Caco-2 (cell line): ENCODE data around the gene CHST12. TPM values are rescaled to one million over a fixed set of nuclear protein-coding genes. Genes with fewer than 3 reads are reported as not detected.

Source experiments
- BruUV-seq: library from RNA; stranded (reverse); fragments of 400-500 nt; replicated peaks from 2 replicates; lab custom pipeline; 2021; lab: Mats Ljungman, UMichigan
- CTCF ChIA-PET: fragments of 300-600 bp; sonication (Branson Sonifier 250); formaldehyde crosslinking; loops from one replicate; lab custom pipeline; 2022; ENCODE audit warnings: antibody characterized with exemption; lab: Charles Lee
- POLR2A ChIA-PET: fragments of 300-600 bp; sonication (Branson Sonifier 250); formaldehyde crosslinking; loops from one replicate; lab custom pipeline; 2022; ENCODE audit warnings: antibody characterized with exemption; lab: Charles Lee
- DNase-seq, 2 experiments: peaks; one replicate each; pipeline versions ENCODE4 v3.0.0 to v3.0.0-alpha.2; 2020 to 2022
- H3K27me3 ChIP-seq: replicated peaks from 2 replicates; pipeline ENCODE4 v1.6.0; 2011; ENCODE audit warnings: low read length; ENCODE audit not compliant: control insufficient read depth, insufficient read depth
- H3K36me3 ChIP-seq: 2 replicates; pipeline ENCODE4 v1.5.1; 2011; ENCODE audit warnings: low read length; ENCODE audit not compliant: control insufficient read depth, insufficient read depth
- H3K4me1 ChIP-seq: fragments of 250-450 bp; sonication (Bioruptor Pico); 2 replicates; pipeline ENCODE4 v1.5.1; 2020; ENCODE audit warnings: mild to moderate bottlenecking
- H3K4me3 ChIP-seq: 2 replicates; pipeline ENCODE4 v1.5.1; 2011; ENCODE audit warnings: low read depth, mild to moderate bottlenecking, control low read depth, low read length
- H3K9me3 ChIP-seq: fragments of 250-450 bp; sonication (Bioruptor Pico); 2 replicates; pipeline ENCODE4 v1.5.1; 2020; ENCODE audit warnings: mild to moderate bottlenecking, moderate library complexity
- H3K27ac Mint-ChIP-seq: one replicate; pipeline ENCODE4 v1.8.0; 2022; ENCODE audit warnings: mixed read lengths; ENCODE audit not compliant: unreplicated experiment
- H3K27me3 Mint-ChIP-seq: one replicate; pipeline ENCODE4 v1.8.0; 2022; ENCODE audit warnings: mixed read lengths; ENCODE audit not compliant: insufficient read depth, unreplicated experiment
- H3K36me3 Mint-ChIP-seq: one replicate; pipeline ENCODE4 v1.8.0; 2022; ENCODE audit warnings: mild to moderate bottlenecking, mixed read lengths; ENCODE audit not compliant: insufficient read depth, unreplicated experiment
- H3K4me1 Mint-ChIP-seq: one replicate; pipeline ENCODE4 v1.8.0; 2022; ENCODE audit warnings: low read depth, mixed read lengths; ENCODE audit not compliant: unreplicated experiment
- H3K4me3 Mint-ChIP-seq: one replicate; pipeline ENCODE4 v1.8.0; 2022; ENCODE audit warnings: mild to moderate bottlenecking, moderate library complexity, mixed read lengths; ENCODE audit not compliant: unreplicated experiment
- H3K9me3 Mint-ChIP-seq: one replicate; pipeline ENCODE4 v1.8.0; 2022; ENCODE audit warnings: mixed read lengths; ENCODE audit not compliant: unreplicated experiment
- CTCF ChIP-seq, 2 experiments: fragments of 200-600 bp in 1 of 2; IDR thresholded peaks; 1 replicate in 1 of 2; 2 replicates in 1 of 2; pipeline versions ENCODE4 v1.5.1 to v1.8.0; 2011 to 2022; ENCODE audit warnings: antibody characterized with exemption in 1 of 2, control low read depth in 1 of 2, inconsistent platforms in 1 of 2, low read depth in 1 of 2, low read length in 1 of 2, mild to moderate bottlenecking in 1 of 2, moderate library complexity in 1 of 2; ENCODE audit not compliant: insufficient read depth in 1 of 2, severe bottlenecking in 1 of 2, unreplicated experiment in 1 of 2
- intact Hi-C: fragments of 100-400 bp; cut with micrococcal nuclease; formaldehyde crosslinking; loops from one replicate; pipeline ENCODE4 v1.10.0; 2022; ENCODE audit not compliant: unreplicated experiment
- total RNA-seq: library from RNA; stranded (reverse); gene quantifications from 2 replicates; pipeline ENCODE4 v1.2.3, GENCODE V29; 2022

The CHST12 gene
- total RNA-seq, 1 experiment from 2014 or later, result 28.0 TPM

GRCh38 chr7:2474813-2475677 is 71.6 kb downstream of the CHST12 start:
- Mint-ChIP-seq H3K9me3 (no peaks in the 10 kb centered on the region), H3K27ac (no peak overlapping the region), H3K36me3 (no peaks in the 10 kb centered on the region), H3K4me3 (no peak overlapping the region), H3K4me1 (no peaks in the 10 kb centered on the region), H3K27me3 (no peaks in the 10 kb centered on the region)
- no peak for TF ChIP-seq CTCF (IDR thresholded peaks at IDR 0.05; ENCODE audit: insufficient read depth in 1 of 2, low read depth in 1 of 2, low read length in 1 of 2, severe bottlenecking in 1 of 2, unreplicated experiment in 1 of 2)
- BruUV-seq, result no TSS peak
- no peak overlapping the region for H3K4me3 ChIP-seq
- DNase-seq, result no peak
- ChIA-PET POLR2A (no interaction called here), CTCF (interaction anchor here (0.5 kb wide), 1 partner anchor 41 kb away, joined by 3 read pairs; no protein-coding TSS in a partner anchor)
- intact Hi-C loops, result loop anchor here (5.0 kb wide), 1 partner anchor 82 kb away; the partner anchor contains the start of genes BRAT1 and IQCE
- no peaks in the 10 kb centered on the region for H3K36me3 ChIP-seq
- no peaks in the 10 kb centered on the region; the same call in 1 of the 2 replicates for H3K4me1 ChIP-seq
- no peaks in the 10 kb centered on the region for H3K9me3 ChIP-seq
- H3K27me3 ChIP-seq, result no peaks in the 10 kb centered on the region

DNA sequence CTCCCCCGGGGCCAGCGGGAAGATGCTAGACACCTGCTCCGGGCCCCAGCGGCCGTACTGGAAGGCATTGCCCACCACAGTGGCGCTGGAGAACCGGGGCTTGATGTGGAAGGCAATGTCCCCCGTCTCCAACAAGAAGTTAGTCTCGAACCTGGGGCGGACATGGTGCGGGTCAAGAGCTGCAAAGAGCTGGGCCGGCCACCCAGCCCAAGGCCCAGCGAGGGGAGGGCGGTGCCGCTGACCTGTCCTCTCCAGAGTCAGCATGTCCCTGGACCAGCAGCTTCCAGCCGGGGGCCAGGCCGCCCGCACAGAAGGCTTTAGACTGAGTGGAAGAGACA is 72.2 kb downstream of the CHST12 start:
- Mint-ChIP-seq H3K27me3 (no peaks in the 10 kb centered on the region), H3K36me3 (peaks cover 5% of the 10 kb centered on the region), H3K4me3 (no peak overlapping the region), H3K4me1 (no peaks in the 10 kb centered on the region), H3K27ac (no peak overlapping the region), H3K9me3 (no peaks in the 10 kb centered on the region)
- H3K27me3 ChIP-seq, result no peaks in the 10 kb centered on the region
- H3K4me1 ChIP-seq, result no peaks in the 10 kb centered on the region; the same call in 1 of the 2 replicates
- TF ChIP-seq CTCF (IDR thresholded peaks at IDR 0.05; ENCODE audit: insufficient read depth in 1 of 2, low read depth in 1 of 2, low read length in 1 of 2, severe bottlenecking in 1 of 2, unreplicated experiment in 1 of 2), result no peak
- intact Hi-C loops, result loop anchor here (5.0 kb wide), 1 partner anchor 82 kb away; the partner anchor contains the start of genes BRAT1 and IQCE
- H3K36me3 ChIP-seq, result no peaks in the 10 kb centered on the region
- ChIA-PET POLR2A (no interaction called here), CTCF (no interaction called here)
- no peak overlapping the region for H3K4me3 ChIP-seq
- no peaks in the 10 kb centered on the region for H3K9me3 ChIP-seq
- BruUV-seq, result no TSS peak
- no peak for DNase-seq

GRCh38 chr7:2476298-2476697 is 72.9 kb downstream of the CHST12 start, which contains the start of gene GRIFIN:
GRIFIN (minus strand) TSS chr7:2476398; CDS start chr7:2476383, 15 bp downstream.
- Mint-ChIP-seq H3K27me3 (no peaks in the 10 kb centered on the region), H3K9me3 (no peaks in the 10 kb centered on the region), H3K27ac (no peak within 1 kb of the TSS), H3K36me3 (peaks cover 6% of the 10 kb centered on the region), H3K4me1 (no peaks in the 10 kb centered on the region), H3K4me3 (no peak within 1 kb of the TSS)
- no peaks in the 10 kb centered on the region for H3K9me3 ChIP-seq
- DNase-seq, result no peak
- H3K4me1 ChIP-seq, result no peaks in the 10 kb centered on the region; the same call in 1 of the 2 replicates
- no peak within 1 kb of the TSS for H3K4me3 ChIP-seq
- H3K27me3 ChIP-seq, result no peaks in the 10 kb centered on the region
- no TSS peak for BruUV-seq
- CTCF ChIA-PET, result no interaction called here
- POLR2A ChIA-PET, result no interaction called here
- no peaks in the 10 kb centered on the region for H3K36me3 ChIP-seq
- no peak for TF ChIP-seq CTCF (IDR thresholded peaks at IDR 0.05; ENCODE audit: insufficient read depth in 1 of 2, low read depth in 1 of 2, low read length in 1 of 2, severe bottlenecking in 1 of 2, unreplicated experiment in 1 of 2)
- intact Hi-C loops, result loop anchor here (5.0 kb wide), 1 partner anchor 81 kb away; the partner anchor contains the start of genes BRAT1 and IQCE
